Smooth muscle cell (in vitro differentiated cells): Measurements from ENCODE around the gene ABR. TPM values are rescaled to one million over a fixed set of nuclear protein-coding genes. Genes with fewer than 3 reads are reported as not detected.

Source experiments
- DNase-seq: peaks from one replicate; lab custom pipeline; 2025; ENCODE audit not compliant: unreplicated experiment; lab: John Stamatoyannopoulos, UW
- H2AFZ ChIP-seq: fragments of 200-600 bp; sonication (generic); 2 replicates; pipeline ENCODE4 v1.6.0; 2016; ENCODE audit warnings: antibody characterized with exemption, low read depth, mild to moderate bottlenecking
- H3F3A ChIP-seq: fragments of 200-600 bp; sonication (generic); 2 replicates; pipeline ENCODE4 v1.6.0; 2017; ENCODE audit warnings: antibody characterized with exemption, low read depth
- H3K27ac ChIP-seq: fragments of 200-600 bp; sonication (generic); 2 replicates; pipeline ENCODE4 v1.5.1; 2016; ENCODE audit warnings: low read depth, mild to moderate bottlenecking
- H3K27me3 ChIP-seq: fragments of 200-600 bp; sonication (generic); 2 replicates; pipeline ENCODE4 v1.6.1; 2016; ENCODE audit warnings: low read depth, mild to moderate bottlenecking
- H3K36me3 ChIP-seq: fragments of 200-600 bp; sonication (generic); 2 replicates; pipeline ENCODE4 v1.5.1; 2016; ENCODE audit warnings: low read depth
- H3K4me1 ChIP-seq: fragments of 200-600 bp; sonication (generic); 2 replicates; pipeline ENCODE4 v1.5.1; 2016; ENCODE audit warnings: low read depth
- H3K4me2 ChIP-seq: fragments of 200-600 bp; sonication (generic); 2 replicates; pipeline ENCODE4 v1.6.0; 2016; ENCODE audit warnings: mild to moderate bottlenecking
- H3K4me3 ChIP-seq: fragments of 200-600 bp; sonication (generic); 2 replicates; pipeline ENCODE4 v1.5.1; 2016; ENCODE audit warnings: mild to moderate bottlenecking
- H3K79me2 ChIP-seq: fragments of 200-600 bp; sonication (generic); 2 replicates; pipeline ENCODE4 v1.6.0; 2016; ENCODE audit warnings: low read depth, mild to moderate bottlenecking
- H3K9ac ChIP-seq: fragments of 200-600 bp; sonication (generic); 2 replicates; pipeline ENCODE4 v1.6.0; 2016; ENCODE audit warnings: low read depth
- H3K9me3 ChIP-seq: fragments of 200-600 bp; sonication (generic); replicated peaks from 2 replicates; pipeline ENCODE4 v1.5.1; 2016; ENCODE audit warnings: low read depth
- H4K20me1 ChIP-seq: fragments of 200-600 bp; sonication (generic); 2 replicates; pipeline ENCODE4 v1.6.0; 2016; ENCODE audit warnings: low read depth
- CTCF ChIP-seq: fragments of 200-600 bp; sonication (generic); IDR thresholded peaks from 2 replicates; pipeline ENCODE4 v1.5.1; 2017; ENCODE audit warnings: borderline replicate concordance, mild to moderate bottlenecking, antibody characterized with exemption; ENCODE audit not compliant: insufficient read depth, poor library complexity, severe bottlenecking
- WGBS: methylation state at CpG from one replicate; pipeline ENCODE4 v1.1.7; 2016; ENCODE audit warnings: low lambda C conversion rate; 5-methylcytosine and 5-hydroxymethylcytosine counted together
- polyA plus RNA-seq: library from polyadenylated mRNA; unstranded; fragments of >200 nt; fragmentation: Nextera tagmentation; extraction: Ambion mirVana; gene quantifications from 2 replicates; pipeline ENCODE4 v1.2.1, GENCODE V29; 2016
- total RNA-seq: library from RNA; depleted of rRNA; stranded (reverse); fragments of >200 nt; gene quantifications from 2 replicates; pipeline ENCODE4 v1.2.3, GENCODE V29; 2014

ABR gene
- total and polyA plus RNA-seq, 2 experiments from 2014 or later, result 16.1 to 29.1 TPM

DNA sequence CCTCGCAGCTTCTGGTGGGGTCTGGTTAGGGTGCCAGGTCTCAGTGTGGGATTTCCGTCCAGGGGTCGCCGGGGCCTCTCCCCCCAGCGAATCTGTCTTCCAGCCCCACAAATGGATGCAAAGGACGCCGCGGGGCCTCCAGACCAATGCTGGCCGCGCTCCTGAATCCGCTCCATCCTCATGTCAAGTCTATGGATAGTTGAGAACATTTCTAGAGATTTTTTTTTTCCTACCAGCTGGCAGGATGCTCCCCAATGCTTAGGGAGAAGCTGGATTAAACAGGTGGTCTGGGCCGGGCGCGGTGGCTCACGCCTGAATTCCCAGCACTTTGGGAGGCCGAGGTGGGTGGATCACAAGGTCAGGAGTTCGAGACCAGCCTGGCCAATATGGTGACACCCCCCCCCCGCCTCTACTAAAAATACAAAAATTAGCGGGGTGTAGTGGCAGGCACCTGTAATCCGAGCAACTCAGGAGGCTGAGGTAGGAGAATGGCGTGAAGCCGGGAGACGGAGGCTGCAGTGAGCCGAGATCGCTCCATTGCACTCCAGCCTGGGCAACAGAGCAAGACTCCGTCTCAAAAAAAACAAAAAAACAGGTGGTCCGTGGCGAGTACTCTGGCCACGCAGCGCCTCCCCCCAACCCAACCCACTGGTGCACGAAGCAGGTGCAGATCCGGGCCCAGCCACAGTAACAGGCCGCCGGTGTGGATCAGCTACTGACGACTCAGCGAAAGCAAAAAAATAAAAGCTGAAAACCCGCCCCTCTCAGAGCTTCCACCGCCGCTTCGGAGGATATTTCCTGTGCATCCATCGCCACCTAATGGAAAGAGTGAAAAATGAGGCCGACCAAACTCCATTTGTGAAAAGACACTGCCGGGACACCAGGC is 199.1 kb downstream of the ABR start:
- DNase-seq, result peak; percentile 33

GRCh38 chr17:979539-980405 is 200.0 kb downstream of the ABR start, which contains the start of gene NXN:
TSS of gene NXN (minus strand) at chr17:979776.
- Histone ChIP-seq H3K4me2 (peak within 1 kb of the TSS; percentile 97), H3K9me3 (no peaks in the 10 kb centered on the region), H4K20me1 (peaks cover 38% of the 10 kb centered on the region), H3K27me3 (no peaks in the 10 kb centered on the region), H3K9ac (peak within 1 kb of the TSS; percentile 86), H2AFZ (peak within 1 kb of the TSS; percentile 93), H3K4me1 (peaks cover 26% of the 10 kb centered on the region), H3F3A (peaks cover 4% of the 10 kb centered on the region), H3K36me3 (no peaks in the 10 kb centered on the region), H3K4me3 (peak within 1 kb of the TSS; percentile 93), H3K27ac (peak within 1 kb of the TSS; percentile 70), H3K79me2 (peaks cover 41% of the 10 kb centered on the region)
- DNase-seq, result peak; percentile 94
- peak; percentile 12 for TF ChIP-seq CTCF
- WGBS, result 4% methylated on average over 50 of the region's 94 CpGs

More for the DNA sequence above, 199.1 kb downstream of the ABR start:
- Histone ChIP-seq H4K20me1 (peaks cover 29% of the 10 kb centered on the region), H3K27ac (no peak overlapping the region), H3K4me2 (peak overlapping the region; percentile 93), H3K4me1 (peaks cover 21% of the 10 kb centered on the region), H3F3A (peaks cover 3% of the 10 kb centered on the region), H3K9me3 (no peaks in the 10 kb centered on the region), H2AFZ (peak overlapping the region; percentile 93), H3K4me3 (peak overlapping the region; percentile 93), H3K27me3 (no peaks in the 10 kb centered on the region), H3K79me2 (peaks cover 32% of the 10 kb centered on the region), H3K9ac (no peak overlapping the region), H3K36me3 (no peaks in the 10 kb centered on the region)
- WGBS, result 44% methylated on average over 43 of the region's 43 CpGs
- TF ChIP-seq CTCF, result peak; percentile 70

- H3K4me1 ChIP-seq, result peaks cover 26% of the 10 kb centered on the region
- H3K9ac ChIP-seq, result no peak overlapping the region
- no peaks in the 10 kb centered on the region for H3K36me3 ChIP-seq
- peak overlapping the region; percentile 93 for H3K4me3 ChIP-seq
- H3K27ac ChIP-seq, result no peak overlapping the region
- no peaks in the 10 kb centered on the region for H3K9me3 ChIP-seq
- peaks cover 43% of the 10 kb centered on the region for H4K20me1 ChIP-seq
- H3K79me2 ChIP-seq, result peaks cover 47% of the 10 kb centered on the region
- no peak for DNase-seq
- no peaks in the 10 kb centered on the region for H3K27me3 ChIP-seq
- H3K4me2 ChIP-seq, result peak overlapping the region; percentile 84
- no peak overlapping the region for H2AFZ ChIP-seq
- 0% methylated on average over 17 of the region's 42 CpGs for WGBS
- peaks cover 4% of the 10 kb centered on the region for H3F3A ChIP-seq
- TF ChIP-seq CTCF, result no peak
Observed at GRCh38 chr17:979212-979538, 200.6 kb downstream of the ABR start.
